Gastrocnemius medialis (tissue), 4 donors: ENCODE data around the gene TRIO. TPM values are rescaled to one million over a fixed set of nuclear protein-coding genes. Genes with fewer than 3 reads are reported as not detected.

Experiments
- ATAC-seq, 2 donors: fragments of 150-250 bp; one replicate each; pipeline ENCODE4 v1.9.1; 2016
- DNase-seq, 2 donors: peaks; one replicate each; pipeline ENCODE4 v3.0.0-alpha.2; 2019
- H3K27ac ChIP-seq, 4 donors: fragments of 200-600 bp; sonication (generic); 1 replicate in 1 of 4; 2 replicates in 3 of 4; pipeline ENCODE4 v1.5.1; 2016 to 2018; ENCODE audit warnings: mild to moderate bottlenecking in 2 of 4, moderate library complexity in 1 of 4
- H3K27me3 ChIP-seq, 3 donors: fragments of 200-600 bp; sonication (generic) in 2 of 3; 1 replicate in 1 of 3; 2 replicates in 2 of 3; pipeline versions ENCODE4 v1.5.1 to v1.6.0; 2016 to 2019; ENCODE audit warnings: mild to moderate bottlenecking in 1 of 3, moderate library complexity in 1 of 3
- H3K36me3 ChIP-seq, 2 donors: fragments of 200-600 bp; sonication (generic) in 1 of 2; one replicate each; pipeline ENCODE4 v1.5.1; 2017 to 2018
- H3K4me1 ChIP-seq, 2 donors: fragments of 200-600 bp; sonication (generic) in 1 of 2; one replicate each; pipeline ENCODE4 v1.5.1; 2016 to 2017; ENCODE audit warnings: mild to moderate bottlenecking in 2 of 2
- H3K4me3 ChIP-seq, 4 donors: fragments of 200-600 bp; sonication (generic) in 3 of 4; 1 replicate in 1 of 4; 2 replicates in 3 of 4; pipeline ENCODE4 v1.5.1; 2016 to 2019; ENCODE audit warnings: mild to moderate bottlenecking in 2 of 4
- H3K9me3 ChIP-seq, 3 donors: fragments of 200-600 bp; sonication (generic) in 2 of 3; 1 replicate in 1 of 3; 2 replicates in 2 of 3; pipeline ENCODE4 v1.5.1; 2016 to 2019
- CTCF ChIP-seq, 5 experiments: fragments of 450-650 bp in 3 of 5; fragments of 200-600 bp in 2 of 5; sonication (generic) in 2 of 5; IDR thresholded peaks in 4 of 5; conservative IDR thresholded peaks in 1 of 5; 1 replicate in 4 of 5; 2 replicates in 1 of 5; pipeline ENCODE4 v1.5.1; 2016 to 2019; ENCODE audit warnings: antibody characterized with exemption in 5 of 5, mild to moderate bottlenecking in 3 of 5, moderate library complexity in 3 of 5
- POLR2A ChIP-seq, 2 donors: fragments of 450-650 bp; IDR thresholded peaks; one replicate each; pipeline ENCODE4 v1.6.1; 2017; ENCODE audit warnings: antibody characterized with exemption in 2 of 2, mild to moderate bottlenecking in 2 of 2, moderate library complexity in 2 of 2
- in situ Hi-C, 4 donors: fragments of 200-750 bp; cut with MboI; loops; one replicate each; pipeline versions ENCODE4 v1.15.0 to v1.8.0; 2017; ENCODE audit warnings: low sequenced_read_pairs in 4 of 4
- intact Hi-C: fragments of 100-400 bp; cut with DNase I; formaldehyde crosslinking; loops from one replicate; pipeline ENCODE4 v1.15.1; 2023; ENCODE audit warnings: low total_unique reads
- total RNA-seq, 4 donors: library from RNA; depleted of rRNA; stranded (reverse); fragments of >200 nt; gene quantifications; one replicate each; pipeline versions ENCODE4 v1.1.0 to v1.2.3, GENCODE V29; 2016

Gene TRIO
- total RNA-seq, 4 donors from 2014 or later, result 31.5 to 57.5 (median 50.4) TPM

DNA sequence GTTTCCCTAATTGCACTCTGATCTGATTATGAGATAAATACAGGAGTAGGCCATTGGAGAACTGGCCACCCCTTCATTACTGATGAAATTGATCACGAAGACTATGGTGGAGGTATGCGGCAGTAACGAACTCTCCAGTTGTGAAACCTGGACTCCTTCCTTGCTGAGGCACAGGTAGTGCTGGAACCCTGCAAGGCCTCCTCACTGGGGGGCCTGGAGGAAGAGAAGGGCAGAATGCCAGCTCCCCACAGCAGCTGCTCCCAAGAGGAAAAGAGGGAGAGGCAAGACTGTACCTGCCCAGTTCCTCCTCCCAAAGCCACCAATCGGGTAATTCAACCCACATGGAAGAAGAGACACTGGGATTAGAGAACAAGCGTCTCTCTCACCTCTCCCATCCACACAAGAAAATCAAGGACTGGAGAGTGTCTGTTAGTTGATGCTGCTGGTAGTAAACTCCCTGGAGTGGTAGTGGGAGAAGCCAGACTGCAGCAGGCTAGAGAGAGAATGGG is 19.1 kb upstream of the TRIO start:
- H3K36me3 ChIP-seq, result no peaks in the 10 kb centered on the region
- in situ Hi-C loops (loop anchor here in 1 of 4 donors (25.0 kb wide), 1 partner anchor 538 kb away; the partner anchor contains the start of gene OTULIN), intact Hi-C loops (no loop called here)
- no peak for ATAC-seq
- TF ChIP-seq CTCF (IDR thresholded peaks at IDR 0.05 in 4 of 5, conservative IDR thresholded peaks at IDR 0.05 in 1 of 5) (no peak), POLR2A (IDR thresholded peaks at IDR 0.05) (no peak)
- no peak overlapping the region for H3K27ac ChIP-seq
- H3K27me3 ChIP-seq, result no peaks in the 10 kb centered on the region
- DNase-seq, result no peak
- no peaks in the 10 kb centered on the region for H3K4me1 ChIP-seq
- H3K9me3 ChIP-seq, result no peaks in the 10 kb centered on the region
- H3K4me3 ChIP-seq, result no peak overlapping the region

DNA sequence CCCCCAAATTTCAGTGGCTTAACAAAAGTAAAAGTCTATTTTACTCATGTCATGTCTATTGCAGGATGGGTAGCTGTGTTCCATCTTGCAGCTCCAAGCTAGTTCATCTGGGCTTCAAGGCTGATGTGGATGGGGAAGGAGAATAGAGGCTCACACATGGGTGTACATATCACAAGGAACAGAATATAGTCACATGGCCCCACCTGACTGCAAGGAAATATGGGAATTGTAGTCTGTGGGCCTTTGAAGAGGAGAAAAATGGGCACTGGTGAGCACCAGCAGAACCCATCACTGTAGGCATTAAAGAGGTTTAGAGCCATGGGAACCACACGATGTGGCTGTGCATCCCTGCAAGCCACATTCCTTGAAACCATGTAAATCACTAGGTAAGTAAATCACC is 17.9 kb upstream of the TRIO start:
- no peak for ATAC-seq
- intact Hi-C loops, result no loop called here

DNA sequence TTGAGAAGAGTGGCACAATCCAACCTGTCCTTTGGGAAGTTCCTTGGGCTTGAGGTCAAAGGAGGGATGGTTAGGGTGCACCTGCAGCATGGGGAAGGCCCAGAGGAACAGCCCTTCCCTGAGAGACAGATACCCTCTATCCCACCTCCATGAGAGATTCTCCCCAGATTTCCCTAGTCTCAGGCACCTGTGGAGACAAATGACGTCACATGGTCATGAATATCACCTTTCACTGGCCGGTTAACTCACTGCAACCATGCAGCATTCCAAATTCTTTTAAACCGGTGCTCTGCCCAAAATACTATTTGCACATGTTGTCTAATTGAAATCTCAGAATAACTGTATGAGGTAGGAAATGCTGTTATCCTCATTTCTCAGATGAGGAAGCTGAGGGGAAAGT is 15.6 kb upstream of the TRIO start:
- H3K36me3 ChIP-seq, result no peaks in the 10 kb centered on the region

More for the DNA sequence above, 17.9 kb upstream of the TRIO start:
- H3K27me3 ChIP-seq, result no peaks in the 10 kb centered on the region
- H3K4me1 ChIP-seq, result no peaks in the 10 kb centered on the region
- no peak overlapping the region for H3K27ac ChIP-seq
- H3K4me3 ChIP-seq, result no peak overlapping the region
- TF ChIP-seq CTCF (IDR thresholded peaks at IDR 0.05 in 4 of 5, conservative IDR thresholded peaks at IDR 0.05 in 1 of 5) (no peak), POLR2A (IDR thresholded peaks at IDR 0.05) (no peak)
- in situ Hi-C loops, result no loop called here
- H3K36me3 ChIP-seq, result no peaks in the 10 kb centered on the region
- H3K9me3 ChIP-seq, result no peaks in the 10 kb centered on the region
- no peak for DNase-seq

DNA sequence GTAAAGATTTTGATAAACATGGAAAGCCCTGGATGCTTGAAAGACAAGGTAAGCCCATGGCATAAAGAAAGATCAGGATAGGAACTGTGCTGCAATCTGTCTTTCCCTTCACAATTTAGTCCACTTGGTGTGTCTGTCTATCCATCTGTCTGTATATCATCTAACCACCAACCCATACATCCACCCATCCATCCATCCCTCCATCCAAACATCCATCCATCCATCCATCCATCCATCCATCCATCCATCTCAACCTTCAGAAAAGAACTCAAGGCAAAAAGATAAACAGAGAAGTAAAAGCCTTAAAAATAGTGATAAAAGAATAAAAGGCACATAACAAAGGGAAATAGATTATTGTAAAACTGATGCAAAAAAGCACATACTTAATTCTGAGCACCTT is 15.1 kb upstream of the TRIO start:
- intact Hi-C loops (no loop called here), in situ Hi-C loops (no loop called here)
- H3K9me3 ChIP-seq, result no peaks in the 10 kb centered on the region
- no peak for DNase-seq
- H3K36me3 ChIP-seq, result no peaks in the 10 kb centered on the region
- no peaks in the 10 kb centered on the region for H3K27me3 ChIP-seq
- no peak overlapping the region for H3K27ac ChIP-seq
- H3K4me3 ChIP-seq, result no peak overlapping the region
- no peak for TF ChIP-seq CTCF (IDR thresholded peaks at IDR 0.05 in 4 of 5, conservative IDR thresholded peaks at IDR 0.05 in 1 of 5)
- TF ChIP-seq POLR2A (IDR thresholded peaks at IDR 0.05), result no peak
- ATAC-seq, result no peak
- peaks cover 0 to 3% of the 10 kb centered on the region in 2 donors for H3K4me1 ChIP-seq

More for the DNA sequence above, 15.6 kb upstream of the TRIO start:
- H3K27ac ChIP-seq, result no peak overlapping the region
- no peak for DNase-seq
- H3K27me3 ChIP-seq, result no peaks in the 10 kb centered on the region
- TF ChIP-seq CTCF (IDR thresholded peaks at IDR 0.05 in 4 of 5, conservative IDR thresholded peaks at IDR 0.05 in 1 of 5) (no peak), POLR2A (IDR thresholded peaks at IDR 0.05) (no peak)
- intact Hi-C loops (no loop called here), in situ Hi-C loops (no loop called here)
- H3K4me1 ChIP-seq, result peaks cover 0 to 3% of the 10 kb centered on the region in 2 donors
- no peak for ATAC-seq
- H3K4me3 ChIP-seq, result no peak overlapping the region
- no peaks in the 10 kb centered on the region for H3K9me3 ChIP-seq

GRCh38 chr5:14129123-14129522 is 14.0 kb upstream of the TRIO start:
- Histone ChIP-seq H3K9me3 (no peaks in the 10 kb centered on the region), H3K27me3 (no peaks in the 10 kb centered on the region), H3K36me3 (no peaks in the 10 kb centered on the region), H3K4me3 (no peak overlapping the region), H3K4me1 (peaks cover 0 to 3% of the 10 kb centered on the region in 2 donors), H3K27ac (no peak overlapping the region)
- ATAC-seq (no peak), DNase-seq (no peak)
- intact Hi-C loops, result no loop called here
- TF ChIP-seq CTCF (IDR thresholded peaks at IDR 0.05 in 4 of 5, conservative IDR thresholded peaks at IDR 0.05 in 1 of 5) (no peak), POLR2A (IDR thresholded peaks at IDR 0.05) (no peak)
- in situ Hi-C loops, result no loop called here
